HG02610 (cell line): ENCODE measurements around the gene TNRC6B.

Source experiments
- ATAC-seq: cut with Tn5 transposase; IDR thresholded peaks from one replicate; pipeline ENCODE4 v1.9.1; 2021; ENCODE audit warnings: mild to moderate bottlenecking, moderate library complexity; ENCODE audit not compliant: unreplicated experiment

TNRC6B gene

DNA sequence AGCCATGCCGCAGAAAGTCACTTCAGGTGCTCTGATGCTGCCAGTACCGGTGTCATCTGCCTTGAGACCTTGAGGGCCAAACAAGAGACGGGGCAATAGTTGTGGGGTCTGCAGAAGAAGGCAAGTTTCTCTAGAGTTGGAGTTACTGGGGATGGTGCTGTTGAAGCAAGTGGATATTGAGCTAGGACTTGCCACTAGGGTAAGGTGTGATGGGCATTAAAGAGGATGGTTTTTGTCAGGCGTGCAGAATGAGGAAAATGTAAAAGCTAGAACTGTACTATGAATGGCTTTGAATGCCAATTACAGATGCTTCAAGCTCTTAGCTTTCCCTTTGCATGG is 61.6 kb downstream of the TNRC6B start:
- ATAC-seq = no peak

DNA sequence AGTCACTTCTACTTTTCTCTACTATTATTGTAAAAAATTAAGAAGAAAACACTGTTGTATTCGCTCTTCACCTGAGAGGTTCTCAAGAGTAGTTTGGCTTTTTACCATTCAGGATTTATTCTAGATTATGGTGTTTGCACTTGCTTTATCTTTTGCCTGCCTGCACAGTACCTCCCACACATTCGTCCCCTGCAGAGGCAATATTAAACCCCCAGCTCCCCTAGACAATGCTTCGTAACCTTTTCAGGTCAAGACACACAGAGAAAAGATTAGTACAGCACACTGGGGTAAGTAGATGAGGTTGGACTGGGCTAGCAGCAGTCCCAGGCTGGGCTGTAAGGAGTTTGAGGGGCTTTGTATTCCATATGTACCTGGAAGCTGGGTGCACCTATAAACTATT is 62.4 kb downstream of the TNRC6B start:
- ATAC-seq = no peak

DNA sequence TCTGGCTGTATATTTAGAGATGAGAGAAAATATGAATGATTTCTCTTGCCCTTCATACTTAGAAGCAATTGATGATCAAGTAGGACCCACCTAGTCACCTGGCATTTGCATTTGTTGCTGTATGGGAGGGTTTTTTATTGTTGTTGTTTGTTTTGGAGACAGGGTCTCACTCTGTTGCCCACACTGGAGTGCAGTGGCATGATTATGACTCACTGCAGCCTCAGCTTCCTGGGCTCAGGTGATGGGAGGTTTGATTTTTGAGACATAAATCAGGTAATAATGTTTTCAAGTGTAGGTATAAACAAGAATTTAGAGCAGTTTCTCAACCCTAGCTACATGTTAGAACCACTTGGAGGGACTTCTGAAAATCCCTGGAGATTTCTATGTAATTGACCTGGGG is 63.0 kb downstream of the TNRC6B start:
- no peak for ATAC-seq

DNA sequence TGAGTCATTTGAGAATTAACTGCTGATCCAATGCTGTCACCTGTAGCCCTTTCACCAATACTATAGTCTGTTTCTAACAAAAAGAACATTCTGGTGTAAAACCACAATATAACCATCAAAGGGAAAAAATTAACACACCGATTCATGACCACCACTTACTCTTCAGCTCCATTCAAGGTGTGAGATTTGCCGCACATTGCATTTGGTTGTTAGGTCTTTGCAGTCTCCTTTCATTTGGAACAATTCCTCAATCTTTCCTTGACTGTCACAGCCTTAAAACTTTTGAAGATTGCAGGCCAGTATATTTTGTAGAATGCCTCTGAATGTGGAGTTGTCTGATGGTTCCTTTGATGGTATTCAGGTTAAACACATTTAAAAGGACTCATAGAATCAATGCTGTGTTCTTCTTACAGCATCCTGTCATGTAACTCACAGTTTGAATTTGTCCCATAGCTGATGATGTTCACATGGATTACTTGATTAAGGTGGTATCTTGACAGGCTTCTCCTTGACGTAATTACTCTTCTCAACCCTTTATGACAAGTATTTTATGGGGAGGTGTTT is 63.6 kb downstream of the TNRC6B start:
- no peak for ATAC-seq

DNA sequence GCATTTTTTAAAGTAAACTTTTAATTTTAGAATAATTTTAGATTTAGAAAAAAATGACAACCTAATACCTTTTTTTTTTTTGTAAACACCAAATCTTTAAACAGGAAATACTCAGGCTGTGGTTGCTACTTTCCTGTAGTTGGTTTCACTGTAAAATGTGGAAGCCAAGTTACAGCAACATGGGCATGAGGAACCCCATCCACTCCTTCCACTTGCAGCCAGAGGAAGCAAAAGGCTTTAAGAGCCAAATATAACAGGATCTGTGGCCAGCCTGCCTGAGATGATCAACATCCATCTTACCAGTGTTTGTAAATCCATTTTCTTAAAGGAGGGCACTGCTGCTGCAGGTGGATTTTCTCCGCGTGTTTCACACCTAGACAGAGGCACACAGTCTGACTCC is 66.2 kb downstream of the TNRC6B start:
- no peak for ATAC-seq

DNA sequence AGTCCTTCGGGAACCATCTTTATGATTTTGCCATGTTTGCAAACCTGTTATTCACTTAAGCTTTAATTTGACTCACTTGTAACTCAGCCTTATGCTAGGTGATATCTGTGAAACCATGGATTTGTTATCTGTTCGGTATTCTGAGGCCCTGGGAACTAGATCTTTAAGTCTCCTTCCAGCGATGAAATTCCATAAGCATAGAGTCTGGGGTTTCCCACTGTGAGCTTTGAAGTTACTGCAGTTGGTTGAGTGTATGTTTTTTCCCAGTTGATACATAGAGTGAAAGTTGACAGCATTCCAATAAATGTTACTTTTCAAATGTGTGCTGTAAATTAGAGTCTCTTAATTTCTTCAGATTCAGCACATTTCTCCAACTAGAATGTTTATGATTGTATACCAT is 66.9 kb downstream of the TNRC6B start:
- ATAC-seq = no peak

DNA sequence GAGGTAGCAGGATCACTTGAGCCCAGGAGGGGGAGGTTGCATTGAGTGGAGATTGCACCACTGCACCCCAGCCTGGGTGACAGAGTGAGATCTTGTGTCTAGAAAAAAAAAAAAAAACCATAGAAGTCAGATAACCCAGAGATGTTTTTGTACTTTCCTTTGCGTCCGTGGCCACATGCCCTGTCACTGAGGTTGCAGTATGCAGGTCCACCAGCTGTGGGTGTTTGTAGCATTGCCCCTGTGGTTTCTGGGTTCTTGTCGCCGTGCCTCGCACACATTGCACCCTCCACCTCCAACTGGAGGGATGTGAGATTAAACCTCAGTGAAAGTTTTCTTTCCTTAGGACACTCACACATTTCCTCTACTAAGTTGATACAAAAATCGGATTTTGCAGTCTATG is 70.3 kb downstream of the TNRC6B start:
- no peak for ATAC-seq

DNA sequence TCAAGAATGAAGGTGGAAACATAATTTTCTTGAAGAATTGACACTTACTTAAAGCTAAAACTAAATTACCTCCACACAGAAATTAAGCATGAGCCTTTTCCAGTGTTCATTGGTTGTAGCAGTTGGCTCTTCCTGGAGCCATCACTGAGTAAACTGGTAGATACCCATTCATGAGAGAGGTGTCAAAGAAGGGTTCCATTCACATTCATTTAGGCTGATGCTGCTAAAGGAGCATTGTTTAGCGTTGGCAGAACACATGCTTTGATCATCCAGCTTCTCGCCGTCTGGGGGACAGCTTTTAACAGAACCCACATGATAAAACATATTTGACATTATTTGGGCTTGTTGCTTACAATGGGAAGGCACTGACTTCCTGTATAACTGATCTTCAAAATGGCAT is 71.6 kb downstream of the TNRC6B start:
- no peak for ATAC-seq

DNA sequence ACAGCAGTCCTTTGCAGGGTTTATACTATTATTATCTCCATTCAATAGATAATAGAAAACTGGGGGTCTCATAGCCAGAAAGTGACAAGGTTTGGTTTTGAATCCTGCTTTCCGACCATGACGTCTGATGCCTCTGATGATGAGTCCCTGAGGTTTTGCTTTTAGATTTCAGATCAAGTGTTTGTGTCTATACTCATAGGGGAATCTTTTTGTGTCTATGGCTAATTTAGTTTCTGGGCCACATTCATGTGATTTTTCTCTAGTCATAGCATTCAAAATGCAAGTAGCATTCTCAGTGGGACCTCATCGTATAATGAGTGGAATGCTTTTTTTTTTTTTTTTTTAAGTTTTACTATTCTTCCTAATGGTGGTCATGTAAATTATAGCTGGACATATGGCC is 72.9 kb downstream of the TNRC6B start:
- peak; percentile 75 for ATAC-seq

DNA sequence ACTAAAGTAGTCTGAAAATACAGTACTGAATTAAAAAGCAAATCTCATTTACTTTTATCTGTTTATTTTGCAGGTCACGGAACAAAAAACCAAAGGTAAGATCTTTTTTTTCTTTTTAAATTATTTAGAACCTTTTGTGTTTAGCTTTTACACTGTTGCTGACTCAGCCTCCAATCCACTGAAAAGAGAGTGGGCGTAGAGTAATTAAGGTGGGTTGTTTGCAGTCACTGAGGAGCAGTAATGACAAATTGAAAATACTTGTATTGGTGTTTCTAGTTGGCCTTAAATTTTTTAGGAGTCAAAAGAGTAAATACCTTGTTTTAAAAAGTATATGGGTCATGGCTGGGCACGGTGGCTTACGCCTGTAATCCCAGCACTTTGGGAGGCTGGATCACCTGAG is 73.4 kb downstream of the TNRC6B start:
- no peak for ATAC-seq

DNA sequence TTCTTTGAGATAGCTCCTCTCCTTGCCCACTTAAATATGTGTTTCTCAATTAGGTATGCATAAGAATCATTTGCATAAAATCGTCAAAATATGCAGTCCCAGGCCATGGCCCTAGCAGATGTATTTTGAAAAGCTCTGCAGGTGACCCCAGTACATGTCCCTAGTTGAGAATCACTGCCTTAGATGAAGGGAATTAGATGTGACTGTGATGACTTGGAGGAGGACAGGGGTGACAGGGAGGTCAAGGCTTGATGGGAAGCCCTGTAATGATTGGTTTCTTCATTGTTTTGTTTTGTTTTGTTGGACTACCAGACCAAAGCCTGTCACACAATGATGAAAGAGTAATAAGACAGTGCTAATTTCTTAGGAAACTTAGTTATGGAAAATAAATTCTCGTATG is 74.4 kb downstream of the TNRC6B start:
- no peak for ATAC-seq

DNA sequence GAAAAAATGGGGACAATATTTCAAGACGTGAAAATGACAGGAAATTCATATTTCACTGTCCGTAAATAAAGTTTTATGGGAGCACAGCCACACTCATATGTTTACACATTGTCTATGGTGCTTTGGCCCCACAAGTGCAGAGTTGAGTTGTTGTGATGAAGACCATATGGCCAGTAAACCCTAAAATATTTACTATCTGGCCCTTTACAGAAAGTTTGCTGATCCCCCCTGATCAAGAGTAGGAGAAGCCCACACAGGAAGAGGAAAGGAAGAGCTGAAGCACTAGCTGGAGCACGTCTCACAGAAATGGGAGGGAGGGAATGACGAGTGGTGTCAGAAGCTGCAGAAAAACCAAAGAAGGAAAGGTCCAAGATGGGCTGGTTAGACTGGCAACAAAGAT is 78.8 kb downstream of the TNRC6B start:
- no peak for ATAC-seq

DNA sequence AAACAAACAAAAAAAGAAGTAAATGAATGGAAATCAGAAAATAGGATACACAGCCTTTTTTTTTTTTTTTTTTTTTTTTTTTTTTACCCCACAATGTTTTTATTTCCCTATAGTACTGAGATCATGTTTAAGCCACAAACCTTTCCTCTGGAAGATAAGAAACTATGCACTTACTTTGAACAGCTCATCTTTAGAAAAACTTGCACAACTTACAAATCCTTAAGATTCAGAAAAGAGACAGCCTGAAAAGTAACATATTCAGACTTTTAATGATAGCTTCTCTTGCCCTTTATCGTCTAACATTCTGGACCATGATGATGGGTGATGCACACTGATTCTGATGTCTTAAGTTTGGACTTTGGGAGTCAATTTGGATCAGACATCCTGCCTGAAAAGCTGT is 80.3 kb downstream of the TNRC6B start:
- no peak for ATAC-seq

DNA sequence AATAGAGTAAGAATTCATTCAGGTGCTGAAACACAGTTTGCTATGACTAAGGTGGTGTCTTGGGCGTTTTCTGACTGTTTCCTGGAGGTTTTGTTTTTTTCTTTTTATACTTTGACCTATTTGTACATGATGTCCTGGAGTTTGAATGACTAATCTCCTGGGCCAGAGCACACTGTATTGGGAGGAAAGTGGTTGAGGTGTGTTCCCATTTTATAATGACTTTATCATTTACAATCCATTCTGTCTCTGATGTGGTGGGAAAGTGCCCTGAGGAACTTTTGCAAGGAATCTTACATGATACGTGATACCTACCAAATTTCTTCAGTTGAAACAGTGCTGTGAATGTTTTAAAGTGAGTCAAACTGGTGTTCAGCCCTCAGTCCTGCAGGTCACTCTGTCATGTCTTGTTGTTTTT is 80.8 kb downstream of the TNRC6B start:
- no peak for ATAC-seq

DNA sequence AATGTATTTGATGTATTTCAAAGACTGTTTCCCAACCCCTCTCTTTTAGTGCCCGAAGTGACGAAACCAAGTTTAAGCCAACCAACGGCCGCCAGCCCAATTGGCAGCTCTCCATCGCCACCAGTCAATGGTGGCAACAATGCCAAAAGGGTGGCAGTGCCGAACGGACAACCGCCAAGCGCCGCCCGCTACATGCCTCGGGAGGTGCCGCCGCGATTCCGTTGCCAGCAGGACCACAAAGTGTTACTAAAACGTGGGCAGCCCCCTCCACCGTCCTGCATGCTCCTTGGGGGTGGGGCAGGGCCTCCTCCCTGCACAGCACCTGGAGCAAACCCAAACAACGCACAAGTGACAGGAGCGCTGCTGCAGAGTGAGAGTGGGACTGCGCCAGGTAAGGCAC is 84.1 kb downstream of the TNRC6B start:
- no peak for ATAC-seq

DNA sequence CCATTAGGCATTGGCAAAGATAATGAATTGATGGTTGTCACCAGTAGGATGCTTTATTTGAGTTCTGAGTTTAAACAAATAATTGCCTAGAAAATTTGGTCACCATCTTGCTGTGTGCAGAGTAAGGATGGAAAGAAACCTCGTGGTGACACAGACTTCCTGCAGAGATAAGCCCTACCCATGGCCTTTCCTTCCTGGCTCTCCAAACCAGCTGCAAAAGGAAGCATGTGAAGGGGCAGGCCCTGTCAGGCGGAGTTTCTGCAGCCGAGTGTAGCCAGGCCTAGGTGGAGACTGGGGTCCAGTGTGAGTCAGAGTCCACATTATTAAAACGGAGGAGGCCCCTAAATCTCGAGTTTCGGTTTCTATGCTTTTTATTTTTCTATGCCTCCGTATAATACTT is 85.5 kb downstream of the TNRC6B start:
- no peak for ATAC-seq

DNA sequence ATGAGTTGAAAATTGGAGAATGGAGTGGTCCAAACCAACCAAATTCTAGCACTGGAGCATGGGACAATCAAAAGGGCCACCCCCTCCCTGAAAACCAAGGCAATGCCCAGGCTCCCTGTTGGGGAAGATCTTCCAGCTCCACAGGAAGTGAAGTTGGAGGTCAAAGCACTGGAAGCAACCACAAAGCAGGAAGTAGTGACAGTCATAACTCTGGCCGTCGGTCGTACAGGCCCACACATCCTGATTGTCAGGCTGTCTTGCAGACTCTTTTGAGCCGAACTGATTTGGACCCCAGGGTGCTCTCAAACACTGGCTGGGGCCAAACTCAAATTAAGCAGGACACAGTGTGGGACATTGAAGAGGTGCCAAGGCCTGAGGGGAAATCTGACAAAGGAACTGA is 88.1 kb downstream of the TNRC6B start:
- no peak for ATAC-seq

DNA sequence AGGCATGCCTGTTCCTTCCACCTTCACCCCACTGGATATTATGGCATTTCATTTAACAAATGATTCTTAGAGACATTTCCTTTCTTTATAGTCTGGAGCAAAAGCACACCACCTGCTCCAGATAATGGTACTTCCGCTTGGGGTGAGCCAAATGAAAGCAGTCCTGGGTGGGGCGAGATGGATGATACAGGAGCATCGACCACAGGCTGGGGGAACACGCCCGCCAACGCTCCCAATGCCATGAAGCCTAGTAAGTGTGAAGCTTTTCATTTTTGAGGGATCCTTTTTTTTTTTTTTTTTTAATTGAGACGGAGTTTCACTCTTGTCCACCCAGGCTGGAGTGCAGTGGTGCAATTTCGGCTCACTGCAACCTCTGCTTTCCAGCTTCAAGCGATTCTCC is 92.3 kb downstream of the TNRC6B start:
- ATAC-seq = no peak

DNA sequence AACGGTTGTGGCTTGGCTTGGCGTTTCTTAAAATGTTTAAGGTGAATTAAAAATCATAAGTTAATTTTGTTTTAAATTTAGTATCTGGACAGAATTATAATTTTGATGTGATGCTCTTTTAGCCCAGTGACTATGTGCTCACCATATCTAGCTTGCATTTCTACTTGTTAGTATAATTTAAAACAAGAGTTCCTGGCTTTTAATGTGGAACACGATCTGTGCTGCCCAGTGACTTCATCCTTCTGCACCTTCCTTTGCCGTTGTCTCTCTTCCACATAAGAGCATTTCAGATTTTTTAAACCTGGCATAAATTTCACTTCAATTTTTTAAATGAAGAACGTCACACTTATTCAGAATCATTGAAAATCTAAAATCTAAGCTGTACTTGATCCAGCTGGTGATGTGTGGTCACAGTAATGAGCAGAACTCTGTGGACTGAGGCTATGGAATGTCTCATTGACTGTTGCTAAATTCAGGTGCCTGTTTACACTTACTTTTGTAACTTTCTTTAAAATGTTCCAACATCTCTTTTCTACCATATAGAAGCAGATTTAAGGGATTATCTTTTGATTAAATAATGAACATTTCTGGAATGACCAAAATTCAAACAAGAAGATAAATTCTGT is 93.1 kb downstream of the TNRC6B start:
- no peak for ATAC-seq

DNA sequence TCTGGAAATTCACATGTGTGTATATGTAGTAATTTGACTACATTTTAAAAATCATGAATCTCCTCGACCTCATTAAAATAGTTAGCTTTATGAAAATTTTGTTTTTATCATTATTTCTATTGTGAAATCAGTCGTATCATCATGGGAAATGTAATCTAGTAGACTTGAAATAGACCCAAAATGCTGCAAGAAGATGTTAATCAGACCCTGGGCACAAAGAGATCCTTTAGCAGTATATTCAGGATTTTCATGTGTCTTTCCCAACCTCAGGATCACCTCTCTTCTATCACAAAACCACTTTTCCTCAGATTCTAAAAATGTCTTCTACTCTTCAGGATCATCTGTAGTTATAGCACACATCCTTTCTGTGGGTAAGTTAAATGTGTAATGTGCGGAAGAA is 93.7 kb downstream of the TNRC6B start:
- ATAC-seq = no peak

DNA sequence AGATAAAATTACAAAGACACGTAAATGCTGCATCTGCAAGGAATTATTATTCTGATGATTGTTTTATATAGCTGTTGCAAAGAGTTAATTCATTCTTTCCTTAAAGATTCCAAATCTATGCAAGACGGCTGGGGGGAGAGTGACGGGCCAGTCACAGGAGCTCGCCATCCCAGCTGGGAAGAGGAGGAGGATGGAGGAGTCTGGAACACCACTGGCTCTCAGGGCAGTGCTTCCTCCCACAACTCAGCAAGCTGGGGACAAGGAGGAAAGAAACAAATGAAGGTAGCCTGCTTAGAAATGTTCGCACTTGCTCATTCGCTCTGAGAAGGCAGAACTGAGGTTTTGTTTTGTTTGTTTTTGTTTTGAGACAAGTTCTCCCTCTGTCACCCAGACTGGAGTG is 95.6 kb downstream of the TNRC6B start:
- ATAC-seq = no peak

DNA sequence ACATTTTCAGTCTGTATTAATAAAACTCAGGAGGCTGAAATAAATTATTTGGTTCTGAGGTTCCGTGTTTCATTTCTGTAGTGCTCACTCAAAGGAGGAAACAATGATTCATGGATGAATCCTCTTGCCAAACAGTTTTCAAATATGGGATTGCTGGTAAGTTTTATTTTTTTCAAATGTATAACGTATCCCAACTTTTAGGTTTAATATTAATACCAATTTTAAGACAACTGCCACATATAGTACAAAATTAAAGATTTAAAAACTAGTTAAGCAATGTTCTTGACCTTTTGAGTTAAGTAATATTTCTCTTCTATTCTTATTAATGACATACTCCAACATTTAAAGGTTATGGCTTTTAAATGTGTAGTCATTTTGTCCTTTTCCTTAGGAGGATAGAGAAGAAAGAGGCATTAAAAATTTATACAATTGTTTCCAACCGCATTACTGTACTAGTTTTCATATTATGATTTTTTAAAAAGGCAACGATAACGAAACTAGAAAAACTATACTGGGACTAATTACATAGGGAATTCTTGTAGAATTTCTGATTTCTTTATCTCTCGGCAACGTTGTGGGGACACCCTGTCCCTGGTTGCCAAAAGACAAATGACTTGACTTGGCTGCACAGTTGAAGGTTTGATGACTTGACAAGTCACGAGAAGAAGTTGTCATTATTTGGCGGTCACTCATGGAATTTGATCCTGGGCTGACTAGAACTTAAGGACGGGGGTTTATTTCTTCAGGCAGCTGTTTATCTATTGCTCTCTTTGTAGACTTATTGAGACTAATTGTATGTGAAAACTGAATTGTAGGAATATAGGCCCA is 99.5 kb downstream of the TNRC6B start:
- no peak for ATAC-seq

DNA sequence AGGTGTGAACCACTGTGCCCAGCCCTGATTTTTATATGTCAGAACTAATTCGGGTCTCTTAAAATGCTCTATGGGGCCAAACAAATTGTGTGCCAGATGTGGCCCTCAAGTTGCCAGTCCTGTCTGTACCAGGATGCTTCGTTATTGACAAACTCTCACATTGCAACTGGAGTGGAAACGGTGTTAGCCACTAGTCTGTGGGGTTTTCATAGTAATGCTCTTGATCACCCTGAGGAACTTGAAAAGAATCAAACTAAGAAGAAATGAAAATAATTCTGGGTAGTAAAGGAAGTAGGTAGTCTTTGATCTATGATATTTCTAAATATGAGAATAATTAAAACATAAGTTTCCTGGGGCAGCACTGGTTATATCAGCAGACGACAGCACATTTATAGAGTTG is 101.3 kb downstream of the TNRC6B start:
- ATAC-seq = no peak
